NCI-H510A (cell line): Measurements from ENCODE around the gene KIAA1671.

Source experiments
- DNase-seq: peaks from one replicate; lab custom pipeline; 2025; lab: John Stamatoyannopoulos, UW

Gene KIAA1671

DNA sequence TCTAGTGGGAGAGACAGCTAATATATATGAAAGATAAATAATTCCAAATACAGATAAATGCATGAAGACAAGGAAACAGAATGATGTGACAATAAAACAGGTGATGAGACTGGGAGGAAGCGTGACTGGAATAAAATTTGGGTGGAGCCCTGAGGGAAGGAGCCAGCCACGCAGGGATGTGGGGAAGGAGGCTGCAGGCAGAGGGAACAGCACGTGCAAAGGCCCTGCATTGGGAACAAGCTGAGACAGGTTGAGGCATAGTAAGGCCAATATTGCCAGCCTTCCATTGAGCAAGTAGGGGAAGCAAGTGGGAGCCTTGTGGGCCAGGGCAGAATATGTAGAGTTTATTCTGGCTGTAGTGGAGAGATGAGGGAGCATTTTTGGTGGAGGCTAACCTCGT is 139.6 kb downstream of the KIAA1671 start:
- DNase-seq, result no peak

DNA sequence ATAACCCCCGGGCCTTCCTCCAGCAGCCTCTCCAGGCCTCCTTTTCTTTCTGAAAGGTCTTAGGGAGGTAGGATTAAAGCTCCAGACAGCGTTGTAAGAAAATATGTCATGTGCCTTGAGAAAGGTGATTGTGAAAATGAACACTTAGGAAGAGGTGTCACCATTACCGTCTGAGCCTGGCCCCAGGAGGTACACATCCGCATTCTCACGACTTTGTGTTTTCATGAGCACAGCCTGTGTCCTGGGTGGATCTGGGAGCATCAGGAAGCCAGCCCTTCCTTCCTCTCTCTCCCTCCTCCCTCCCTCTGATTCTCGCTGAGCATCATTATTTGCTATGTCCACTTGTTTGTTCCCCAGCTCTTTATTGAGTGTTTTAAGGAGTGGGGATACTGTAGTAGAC is 142.1 kb downstream of the KIAA1671 start:
- DNase-seq, result no peak

DNA sequence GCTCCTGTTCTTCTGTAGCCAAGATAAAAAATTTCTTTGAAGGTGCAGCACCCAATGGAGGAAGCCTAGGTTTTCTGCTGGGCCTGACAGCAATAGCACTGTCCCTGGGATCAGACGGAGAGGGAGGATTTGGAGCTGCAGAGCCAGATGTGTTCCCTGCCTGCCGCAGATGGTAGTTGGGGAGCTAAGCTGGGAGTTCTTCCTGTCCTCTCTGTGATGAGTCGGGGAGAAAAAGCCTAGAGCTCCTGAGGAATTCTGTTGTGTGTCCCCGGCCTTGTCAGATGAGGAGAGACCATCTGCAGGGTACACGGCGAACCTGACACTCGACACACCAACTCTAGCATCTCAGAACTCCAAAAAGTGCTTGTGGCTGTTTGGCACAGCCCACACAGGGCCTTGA is 143.4 kb downstream of the KIAA1671 start:
- no peak for DNase-seq

DNA sequence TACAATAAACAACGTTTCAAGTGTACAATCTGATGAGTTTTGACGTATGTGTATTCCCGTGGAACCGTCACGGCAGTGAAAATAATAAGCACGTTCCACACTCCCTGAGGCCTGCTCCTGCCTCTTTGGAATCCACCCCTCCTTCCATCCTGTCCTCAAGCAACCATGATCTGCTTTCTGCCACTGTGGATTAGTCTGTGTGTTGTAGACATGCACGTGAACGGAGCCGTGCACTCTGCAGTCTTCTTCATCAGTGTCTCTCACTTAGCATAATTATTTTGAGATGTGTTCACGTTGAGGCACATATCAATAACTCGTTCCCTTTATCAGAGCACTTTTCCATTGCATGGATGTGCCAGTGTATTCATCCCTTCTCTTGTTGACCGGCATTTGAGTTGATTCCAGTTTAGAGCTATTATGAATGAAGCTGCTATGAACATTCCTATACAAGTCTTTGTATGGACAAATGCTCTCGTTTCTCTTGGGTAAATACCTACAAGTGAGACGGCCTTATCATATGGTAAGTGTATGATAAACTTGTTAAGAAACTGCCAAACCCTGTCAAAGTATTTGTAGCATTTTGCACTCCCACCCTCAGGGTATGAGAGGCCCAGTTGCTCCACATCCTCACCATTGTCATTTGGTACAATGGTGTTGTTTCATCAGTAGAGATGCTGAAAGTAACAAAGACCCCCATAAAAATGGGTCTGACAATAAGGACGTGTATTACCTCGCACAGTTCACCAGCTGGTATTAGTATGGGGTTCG is 144.3 kb downstream of the KIAA1671 start:
- DNase-seq, result no peak

DNA sequence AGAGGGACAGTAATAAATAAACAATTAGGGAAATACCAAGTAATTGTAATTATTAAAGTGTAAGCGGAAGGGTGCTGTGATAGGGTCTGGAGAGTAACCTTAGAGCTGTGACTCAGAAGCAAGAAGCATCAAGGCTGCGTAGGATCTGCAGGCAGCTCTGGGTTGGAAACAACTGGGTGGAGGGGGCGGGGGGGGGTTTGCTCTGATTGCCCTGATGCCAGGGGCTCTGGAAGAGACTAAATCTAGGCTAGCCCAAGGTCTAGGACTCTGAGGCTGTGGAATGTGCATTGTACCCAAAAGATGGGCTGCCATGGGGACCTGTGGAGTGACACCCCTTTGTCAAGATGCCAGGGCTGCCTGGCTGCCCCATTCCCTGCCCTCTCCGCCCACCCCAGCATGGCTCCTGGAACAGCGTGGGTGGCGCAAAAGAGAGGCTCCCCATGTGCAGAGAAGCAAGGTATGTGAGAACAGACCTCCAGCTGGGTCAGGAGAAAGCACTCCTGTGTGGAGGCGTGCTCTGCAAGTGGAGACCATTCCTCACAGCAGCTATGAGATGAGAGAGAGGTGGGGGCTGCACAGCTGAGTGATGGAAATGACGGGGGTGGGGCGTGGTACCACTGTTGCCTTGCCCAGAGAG is 146.0 kb downstream of the KIAA1671 start:
- no peak for DNase-seq

DNA sequence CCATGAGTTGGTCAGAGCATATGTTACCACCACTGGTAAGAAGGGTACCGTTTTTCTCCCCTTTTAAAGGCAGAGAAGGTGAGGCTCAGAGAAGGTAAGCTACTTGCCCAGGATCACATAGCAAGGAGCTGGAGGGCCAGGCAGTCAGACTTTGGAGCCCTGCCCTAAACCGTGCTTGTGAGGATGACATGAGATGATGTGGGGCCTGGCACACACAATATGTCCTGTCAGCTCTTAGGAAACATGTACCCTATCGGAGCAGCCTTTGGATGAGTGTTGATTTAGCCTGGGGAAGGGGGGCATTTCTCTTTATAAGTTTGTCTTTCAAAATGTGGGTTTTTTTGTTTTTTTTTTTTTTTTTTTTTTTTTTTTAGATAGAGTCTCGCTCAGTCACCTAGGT is 146.7 kb downstream of the KIAA1671 start:
- no peak for DNase-seq

DNA sequence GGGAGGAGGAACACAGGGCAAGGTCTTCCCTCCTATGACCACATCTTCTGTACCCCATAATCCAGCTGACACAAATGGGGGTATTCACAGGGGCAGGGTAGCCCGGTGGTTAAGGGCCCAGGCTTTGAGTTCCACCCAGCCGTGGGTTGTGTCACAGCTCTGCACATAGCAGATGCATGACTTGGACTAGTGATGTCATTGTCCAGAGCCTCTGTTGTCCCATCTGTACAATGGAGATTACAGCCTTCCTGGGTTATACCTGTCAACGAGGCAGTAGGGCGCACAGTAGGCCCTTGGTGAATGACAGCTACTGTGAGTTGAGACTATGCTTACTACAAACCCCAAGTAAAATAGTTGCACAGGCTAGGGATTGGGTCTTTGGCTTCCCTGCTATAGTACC is 147.9 kb downstream of the KIAA1671 start:
- no peak for DNase-seq

DNA sequence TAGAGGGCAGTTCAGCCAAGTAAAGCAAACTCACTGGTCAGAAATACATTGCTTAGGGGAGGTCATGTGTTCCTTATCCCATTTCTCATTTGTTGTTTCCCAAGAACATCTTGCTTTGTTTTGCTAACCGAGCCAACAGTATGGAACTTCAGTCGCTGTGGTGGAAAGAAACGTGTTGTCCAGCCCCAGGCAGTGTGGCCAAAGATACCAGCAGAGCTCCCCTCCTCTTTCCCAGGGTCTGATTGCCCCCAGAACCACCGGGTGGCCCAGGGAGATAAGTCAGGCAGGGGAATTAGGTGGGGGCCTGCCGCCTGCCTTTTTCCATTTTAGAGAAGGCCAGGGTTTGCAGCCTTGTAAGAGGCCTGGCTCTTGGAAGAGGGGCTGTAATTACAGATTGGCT is 148.4 kb downstream of the KIAA1671 start:
- no peak for DNase-seq

DNA sequence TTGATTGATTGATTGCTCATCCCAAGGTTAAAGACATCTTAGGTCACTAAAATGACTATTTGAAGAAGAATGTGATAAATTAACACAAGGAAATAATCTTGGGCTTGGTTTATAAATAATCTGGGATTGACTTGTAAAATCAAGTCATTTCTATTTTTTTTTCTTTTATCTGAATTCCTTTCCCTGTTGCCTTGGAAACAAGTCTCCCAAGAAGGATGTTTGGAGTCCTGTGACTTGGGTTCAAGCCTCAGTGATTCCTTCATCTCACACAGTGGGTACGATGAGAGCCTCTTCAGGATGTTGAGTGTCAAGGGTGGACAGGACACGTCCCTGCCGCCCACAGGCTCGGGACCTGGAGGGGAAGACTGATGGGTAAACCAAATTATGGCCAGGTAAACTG is 149.0 kb downstream of the KIAA1671 start:
- DNase-seq, result no peak

DNA sequence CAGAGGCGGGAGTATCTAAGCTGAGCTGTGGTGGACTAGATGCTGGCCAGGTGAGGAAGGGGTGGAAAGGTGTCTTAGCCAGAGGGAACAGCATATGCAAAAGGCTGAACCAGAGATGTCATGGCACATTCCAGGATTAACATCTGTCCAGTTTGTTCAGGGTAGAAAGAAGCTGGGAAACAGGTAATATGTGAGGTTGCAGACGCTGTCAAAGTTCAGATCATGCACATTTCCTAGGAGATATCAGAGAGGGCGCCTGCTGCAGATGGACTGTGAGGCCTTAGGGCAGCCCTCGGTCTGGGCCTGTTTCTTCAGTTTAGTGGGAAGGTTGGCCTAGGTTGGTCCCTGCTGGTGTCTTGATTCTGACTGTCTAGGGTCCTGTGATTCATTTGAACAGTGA is 149.5 kb downstream of the KIAA1671 start:
- DNase-seq, result no peak

DNA sequence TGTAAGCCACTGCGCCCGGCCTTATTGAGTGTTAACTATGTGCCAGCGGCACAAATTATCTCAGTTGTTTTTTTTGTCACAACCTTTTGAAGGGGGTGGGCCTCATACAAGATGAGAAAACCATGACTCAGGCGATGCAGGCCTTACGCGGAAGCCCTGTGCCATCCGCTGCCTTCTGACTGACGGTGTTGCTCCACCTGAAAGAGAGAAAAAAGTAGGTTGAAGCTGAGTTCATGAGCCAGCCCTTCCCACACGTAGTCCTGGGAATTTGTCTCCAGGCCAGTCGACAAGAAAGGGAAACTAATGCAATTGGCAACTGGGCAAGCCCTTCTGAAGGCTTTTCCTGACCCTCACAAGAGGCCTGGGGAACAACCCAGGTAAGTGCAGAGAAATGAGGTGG is 150.2 kb downstream of the KIAA1671 start:
- DNase-seq, result no peak

DNA sequence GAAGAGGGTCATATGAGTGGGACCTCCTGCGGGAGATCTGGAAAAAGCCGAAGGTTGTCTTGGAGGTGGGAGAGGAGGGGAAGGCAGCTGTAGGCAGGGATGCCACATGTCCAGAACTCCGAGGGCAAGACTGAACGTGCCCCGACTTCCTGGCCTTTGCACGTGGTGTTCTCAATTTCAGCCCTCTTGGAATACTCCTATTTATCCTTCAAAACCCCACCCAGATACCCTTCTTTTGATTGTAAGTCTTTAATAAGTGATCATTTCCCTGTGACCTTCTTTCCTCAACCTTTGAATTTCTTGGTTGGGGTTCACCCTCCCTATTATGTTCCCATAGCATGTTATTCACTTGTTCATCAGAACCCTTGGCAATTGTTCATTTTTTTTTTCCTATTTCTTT is 151.9 kb downstream of the KIAA1671 start:
- no peak for DNase-seq

DNA sequence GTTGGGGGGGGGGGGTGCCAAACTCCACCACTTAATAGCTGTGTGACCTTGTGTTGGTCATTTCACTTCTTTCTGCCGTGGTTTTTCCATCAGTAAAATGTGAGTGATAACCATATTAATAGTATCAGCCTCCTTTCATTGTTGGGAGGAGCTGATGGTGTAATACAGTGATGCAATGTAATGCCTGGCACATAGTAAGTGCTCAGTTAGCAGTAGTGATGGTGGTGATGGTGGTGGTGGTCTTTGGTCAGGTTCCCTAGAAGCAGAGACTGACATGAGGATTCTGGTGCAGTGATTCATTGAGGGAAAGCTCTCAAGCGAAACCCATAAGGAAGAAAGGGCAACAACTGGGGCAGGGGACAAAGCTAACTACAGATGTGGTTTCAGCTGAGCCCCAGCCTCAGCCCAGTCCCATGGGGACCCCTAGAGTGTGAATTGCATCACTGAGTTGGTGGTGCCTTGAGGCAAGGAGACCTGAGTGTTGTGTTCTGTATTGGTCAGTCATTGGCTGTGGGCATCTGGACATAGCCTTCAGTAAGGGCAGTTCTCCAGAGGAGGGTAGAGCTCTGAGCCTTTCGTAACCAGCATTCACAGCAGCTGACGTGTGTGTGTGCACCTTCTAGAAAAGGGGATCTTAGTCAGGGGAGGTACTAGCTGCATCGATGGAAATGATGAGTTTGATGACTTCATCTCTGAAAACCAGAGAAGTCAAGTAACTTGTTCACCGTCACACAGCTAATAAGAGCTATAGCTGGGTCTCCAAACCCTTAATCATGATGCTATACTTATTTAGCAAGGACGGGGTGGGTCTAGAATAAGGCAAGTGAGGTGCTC is 153.5 kb downstream of the KIAA1671 start:
- DNase-seq, result no peak

DNA sequence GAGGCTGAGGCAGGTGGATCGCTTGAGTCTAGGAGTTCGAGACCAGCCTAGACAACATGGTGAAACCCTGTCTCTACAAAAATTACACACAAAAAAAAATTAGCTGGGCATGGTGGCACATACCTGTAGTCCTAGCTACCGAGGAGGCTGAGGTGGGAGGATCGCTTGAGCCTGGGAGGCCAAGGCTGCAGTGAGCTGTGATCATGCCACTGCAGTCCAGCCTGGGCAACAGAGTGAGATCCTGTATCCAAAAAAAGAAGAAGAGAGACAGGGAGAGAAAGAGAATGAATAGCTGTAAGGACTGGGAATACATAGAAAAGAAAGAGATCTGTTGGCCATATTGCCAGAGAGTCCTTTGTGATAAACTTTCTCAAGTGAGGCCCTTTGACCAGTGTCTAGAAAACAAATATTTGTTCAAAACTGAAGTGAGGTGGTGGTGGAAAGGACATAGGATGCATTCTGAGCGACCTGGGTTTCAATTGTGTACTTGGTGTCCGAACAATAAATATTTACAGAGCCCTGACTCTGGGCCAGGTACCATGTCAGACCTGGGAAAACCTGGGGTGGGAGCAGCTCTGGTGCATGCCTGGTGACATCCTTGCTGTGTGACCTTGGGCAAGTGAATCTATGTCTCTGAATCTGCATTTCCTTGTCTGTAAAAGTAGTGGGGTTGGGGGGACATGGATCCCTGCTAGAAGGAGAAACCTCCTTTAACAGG is 157.5 kb downstream of the KIAA1671 start:
- no peak for DNase-seq

DNA sequence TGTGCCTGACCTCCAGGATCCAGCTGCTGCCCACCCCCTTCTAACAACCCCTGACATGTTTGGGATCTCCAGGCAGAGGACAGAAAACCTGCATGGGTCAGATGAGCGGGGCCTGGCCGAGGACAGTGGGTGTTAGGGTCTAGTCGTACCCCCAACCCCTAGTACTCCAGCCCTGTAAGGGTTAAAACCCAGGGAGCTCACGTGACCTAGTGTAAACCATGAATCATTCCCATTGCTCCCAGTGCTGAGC is 158.0 kb downstream of the KIAA1671 start:
- DNase-seq, result no peak

DNA sequence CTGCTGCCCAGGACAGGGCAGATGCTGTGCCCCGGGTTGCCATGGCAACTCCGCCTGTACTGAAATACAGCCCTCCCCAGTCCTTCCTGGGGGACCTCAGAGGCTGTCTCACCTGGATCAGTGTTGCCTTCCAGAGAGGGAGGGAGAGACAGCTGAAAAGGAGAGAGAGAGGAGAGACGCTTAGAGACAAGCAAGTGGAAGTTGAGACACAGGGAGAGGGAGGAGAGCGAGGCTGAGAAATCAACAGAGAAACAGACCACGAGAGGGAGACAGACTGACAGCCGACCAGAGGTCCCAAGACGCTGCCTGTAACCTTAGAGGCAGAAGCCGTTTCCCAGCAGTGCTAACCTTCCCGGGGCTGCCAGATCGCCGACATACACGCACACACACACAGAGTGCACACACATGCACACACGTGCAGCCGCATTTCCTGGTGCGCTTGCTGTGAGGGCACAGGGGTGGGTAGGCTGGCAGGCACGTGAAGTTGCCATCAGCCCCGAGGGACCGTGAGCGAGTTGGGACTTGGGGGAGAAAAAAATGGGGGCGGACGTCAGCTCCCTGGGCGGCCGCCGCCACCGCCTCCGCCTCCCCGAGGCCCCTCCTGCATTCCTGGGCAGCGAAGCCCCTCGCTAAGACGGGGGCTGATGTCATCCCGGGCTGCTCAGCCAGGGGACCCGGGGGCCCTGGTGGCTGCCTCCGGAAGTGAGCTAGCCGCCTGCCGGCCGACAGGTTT is 158.5 kb downstream of the KIAA1671 start:
- DNase-seq, result peak; percentile 64

DNA sequence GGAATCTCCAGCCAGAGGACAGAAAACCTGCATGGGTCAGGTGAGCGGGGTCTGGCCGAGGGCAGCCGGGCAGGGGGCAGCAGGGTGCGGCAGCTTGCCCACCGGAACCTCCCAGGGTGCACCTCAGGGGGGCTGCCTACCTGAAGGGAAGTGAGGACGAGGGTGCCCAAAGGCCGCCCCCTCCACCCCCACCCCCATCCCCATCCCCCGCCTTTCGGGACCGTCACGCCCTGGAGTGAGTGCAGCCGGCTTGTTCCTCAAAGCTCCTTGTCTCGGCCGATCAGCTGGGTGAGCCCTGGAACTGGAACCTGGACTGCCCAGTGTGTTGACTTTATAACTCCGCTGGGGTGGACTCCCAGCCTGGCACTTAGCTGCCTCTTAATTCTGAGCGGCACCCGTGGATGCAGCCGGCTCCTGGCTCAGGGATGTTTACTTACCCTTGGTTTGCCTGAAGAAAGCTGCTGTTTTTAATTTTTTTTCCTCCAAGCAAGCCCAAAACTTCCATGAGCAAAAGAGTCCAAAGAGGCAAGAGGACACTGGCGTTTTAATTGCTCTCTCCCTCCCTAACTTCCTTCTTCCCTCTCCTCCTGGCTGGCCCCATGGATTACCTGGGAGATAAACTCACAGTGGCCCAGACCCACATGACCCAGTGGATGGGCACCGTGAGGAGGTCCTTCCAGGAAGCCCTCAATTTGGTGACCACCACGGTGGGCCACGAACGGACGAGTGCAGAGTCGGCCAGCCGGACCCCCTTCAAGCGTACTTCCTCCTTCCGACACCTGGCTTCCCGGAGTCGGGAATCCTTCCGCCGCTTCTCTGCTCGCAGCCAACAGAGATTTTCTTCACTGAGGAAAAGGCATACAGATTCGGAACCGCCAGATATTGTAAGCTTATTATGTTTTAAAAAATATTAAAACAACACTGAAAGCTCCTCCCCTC is 159.3 kb downstream of the KIAA1671 start:
- no peak for DNase-seq

DNA sequence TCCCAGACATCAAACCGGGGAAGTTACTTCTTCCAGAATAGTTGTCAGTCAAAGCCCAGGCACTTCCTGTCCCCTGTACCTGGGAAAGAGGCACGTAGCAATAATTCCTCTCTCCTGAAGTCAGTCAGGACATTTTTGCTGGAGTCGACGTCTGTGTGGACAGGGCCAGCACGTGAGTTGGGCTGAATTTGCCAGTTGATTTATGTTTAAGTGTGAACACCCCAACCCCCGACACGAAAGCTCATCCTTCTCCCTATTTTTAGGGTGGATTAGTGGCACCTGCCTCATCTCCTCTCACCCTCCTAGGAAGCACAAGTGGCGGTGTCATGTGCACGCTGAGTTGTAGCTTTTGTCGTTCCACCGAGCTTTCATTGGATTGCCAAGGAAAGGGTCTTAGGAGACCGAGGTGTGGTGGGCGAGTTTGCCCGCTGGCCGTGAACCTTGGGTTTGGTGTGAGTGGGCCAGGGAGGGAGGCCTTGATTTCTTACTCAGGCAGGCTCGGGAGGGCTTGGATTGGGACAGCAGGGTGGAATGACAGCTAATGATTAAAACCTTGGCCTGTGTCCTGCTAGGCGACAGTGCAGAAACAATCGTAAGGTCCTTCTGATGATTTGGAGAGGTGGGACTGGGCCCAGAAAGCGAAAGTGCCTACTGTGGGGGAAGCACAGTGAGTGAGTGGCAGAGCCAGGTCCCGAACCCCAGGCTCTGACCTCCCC is 160.2 kb downstream of the KIAA1671 start:
- no peak for DNase-seq

DNA sequence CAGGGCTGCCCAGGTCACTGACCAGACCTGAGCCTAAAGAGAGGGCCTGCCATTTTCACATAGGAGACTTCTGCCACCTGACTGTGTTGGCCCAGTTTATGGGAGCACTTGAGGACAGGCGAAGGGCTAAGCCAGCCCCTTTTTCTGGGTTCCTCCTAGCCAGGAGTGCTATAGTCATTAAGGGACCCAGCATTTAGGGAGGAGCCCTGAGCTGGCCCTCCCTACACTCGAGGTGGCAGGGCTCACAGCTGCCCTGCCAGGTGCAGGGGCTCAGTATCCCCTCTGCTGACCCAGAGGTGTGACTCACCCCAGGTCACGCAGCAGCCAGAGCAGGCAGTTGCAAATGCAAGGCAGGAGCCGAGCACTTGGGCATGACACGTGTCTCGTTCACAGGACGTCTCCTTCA is 160.8 kb downstream of the KIAA1671 start:
- no peak for DNase-seq
